Ascending aorta (tissue), 2 donors: ENCODE results near the gene C10orf105. TPM values are rescaled to one million over a fixed set of nuclear protein-coding genes. Genes with fewer than 3 reads are reported as not detected.

ENCODE experiments used
- DNase-seq, 2 donors: peaks; one replicate each; pipeline ENCODE4 v3.0.0-alpha.2; 2019; ENCODE audit warnings: low spot score in 2 of 2
- H3K27ac ChIP-seq, 2 donors: fragments of 200-600 bp; sonication (generic); one replicate each; pipeline ENCODE4 v1.5.1; 2016 to 2017; ENCODE audit warnings: mild to moderate bottlenecking in 1 of 2
- H3K27me3 ChIP-seq: fragments of 200-600 bp; sonication (generic); one replicate; pipeline ENCODE4 v1.5.1; 2017
- H3K36me3 ChIP-seq, 2 donors: fragments of 200-600 bp; sonication (generic); one replicate each; pipeline ENCODE4 v1.5.1; 2016
- H3K4me1 ChIP-seq, 2 donors: fragments of 200-600 bp; sonication (generic); one replicate each; pipeline ENCODE4 v1.5.1; 2016 to 2017; ENCODE audit warnings: mild to moderate bottlenecking in 1 of 2
- H3K4me3 ChIP-seq, 2 donors: fragments of 200-600 bp; sonication (generic); one replicate each; pipeline ENCODE4 v1.5.1; 2016 to 2017; ENCODE audit warnings: mild to moderate bottlenecking in 1 of 2
- H3K9me3 ChIP-seq, 2 donors: fragments of 200-600 bp; sonication (generic); one replicate each; pipeline ENCODE4 v1.5.1; 2016
- intact Hi-C: fragments of 100-400 bp; cut with DNase I; formaldehyde crosslinking; loops from one replicate; pipeline ENCODE4 v1.15.1; 2023
- total RNA-seq: library from RNA; depleted of rRNA; stranded (reverse); fragments of >200 nt; gene quantifications from one replicate; pipeline ENCODE4 v1.1.0, GENCODE V29; 2016
- TF ChIP-seq, protein P1 (sequence below), 3 experiments: fragments of 200-600 bp in 2 of 3; fragments of 450-650 bp in 1 of 3; sonication (generic) in 2 of 3; IDR thresholded peaks; one replicate each; pipeline ENCODE4 v1.5.1; 2016 to 2019; ENCODE audit warnings: antibody characterized with exemption in 3 of 3, mild to moderate bottlenecking in 1 of 3, moderate library complexity in 1 of 3

C10orf105 gene
- total RNA-seq, 1 donor from 2014 or later, result not detected

GRCh38 chr10:71708897-71709882 is 10.4 kb downstream of the C10orf105 start:
- intact Hi-C loops, result loop anchor here (1.0 kb wide), 1 partner anchor 325 kb away; no protein-coding TSS in a partner anchor
- peaks cover 13 to 16% of the 10 kb centered on the region in 2 donors for H3K4me1 ChIP-seq

DNA sequence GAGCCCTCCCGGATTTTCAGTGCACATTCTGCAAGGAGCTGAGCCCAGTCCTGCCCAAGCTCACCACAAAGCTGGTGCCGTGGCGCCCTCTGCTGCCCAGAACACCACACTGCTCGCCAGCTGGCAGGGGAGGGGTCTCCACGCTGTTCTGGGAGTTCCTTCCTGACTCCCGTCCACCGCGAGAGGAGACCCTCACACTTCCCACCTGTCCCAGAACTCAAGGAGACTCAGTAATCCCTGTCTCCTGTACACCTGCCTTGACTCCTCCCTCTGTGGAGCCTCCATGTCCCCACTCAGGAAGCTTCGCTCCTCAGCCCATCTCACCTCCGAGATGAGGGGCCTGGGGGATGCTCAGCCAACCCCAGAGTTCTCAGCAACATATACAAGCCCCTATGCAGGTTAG is 11.3 kb downstream of the C10orf105 start:
- no peaks in the 10 kb centered on the region for H3K36me3 ChIP-seq
- H3K27me3 ChIP-seq, result no peaks in the 10 kb centered on the region
- no peak overlapping the region for H3K27ac ChIP-seq
- intact Hi-C loops, result loop anchor here (1.0 kb wide), 1 partner anchor 324 kb away; no protein-coding TSS in a partner anchor
- peak in 1 of 2 donors; percentile 74 for DNase-seq
- H3K4me3 ChIP-seq, result no peak overlapping the region
- no peaks in the 10 kb centered on the region for H3K9me3 ChIP-seq
- TF ChIP-seq, protein P1, sequence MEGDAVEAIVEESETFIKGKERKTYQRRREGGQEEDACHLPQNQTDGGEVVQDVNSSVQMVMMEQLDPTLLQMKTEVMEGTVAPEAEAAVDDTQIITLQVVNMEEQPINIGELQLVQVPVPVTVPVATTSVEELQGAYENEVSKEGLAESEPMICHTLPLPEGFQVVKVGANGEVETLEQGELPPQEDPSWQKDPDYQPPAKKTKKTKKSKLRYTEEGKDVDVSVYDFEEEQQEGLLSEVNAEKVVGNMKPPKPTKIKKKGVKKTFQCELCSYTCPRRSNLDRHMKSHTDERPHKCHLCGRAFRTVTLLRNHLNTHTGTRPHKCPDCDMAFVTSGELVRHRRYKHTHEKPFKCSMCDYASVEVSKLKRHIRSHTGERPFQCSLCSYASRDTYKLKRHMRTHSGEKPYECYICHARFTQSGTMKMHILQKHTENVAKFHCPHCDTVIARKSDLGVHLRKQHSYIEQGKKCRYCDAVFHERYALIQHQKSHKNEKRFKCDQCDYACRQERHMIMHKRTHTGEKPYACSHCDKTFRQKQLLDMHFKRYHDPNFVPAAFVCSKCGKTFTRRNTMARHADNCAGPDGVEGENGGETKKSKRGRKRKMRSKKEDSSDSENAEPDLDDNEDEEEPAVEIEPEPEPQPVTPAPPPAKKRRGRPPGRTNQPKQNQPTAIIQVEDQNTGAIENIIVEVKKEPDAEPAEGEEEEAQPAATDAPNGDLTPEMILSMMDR (IDR thresholded peaks at IDR 0.05), result peak; percentile 65 to 70 (median 69)
- peaks cover 6 to 7% of the 10 kb centered on the region in 2 donors for H3K4me1 ChIP-seq

More at GRCh38 chr10:71708897-71709882, 10.4 kb downstream of the C10orf105 start:
- Histone ChIP-seq H3K4me3 (no peak overlapping the region), H3K36me3 (no peaks in the 10 kb centered on the region), H3K27ac (no peak overlapping the region), H3K9me3 (no peaks in the 10 kb centered on the region), H3K27me3 (no peaks in the 10 kb centered on the region)
- no peak for DNase-seq
- TF ChIP-seq, protein P1 (IDR thresholded peaks at IDR 0.05), result no peak

DNA sequence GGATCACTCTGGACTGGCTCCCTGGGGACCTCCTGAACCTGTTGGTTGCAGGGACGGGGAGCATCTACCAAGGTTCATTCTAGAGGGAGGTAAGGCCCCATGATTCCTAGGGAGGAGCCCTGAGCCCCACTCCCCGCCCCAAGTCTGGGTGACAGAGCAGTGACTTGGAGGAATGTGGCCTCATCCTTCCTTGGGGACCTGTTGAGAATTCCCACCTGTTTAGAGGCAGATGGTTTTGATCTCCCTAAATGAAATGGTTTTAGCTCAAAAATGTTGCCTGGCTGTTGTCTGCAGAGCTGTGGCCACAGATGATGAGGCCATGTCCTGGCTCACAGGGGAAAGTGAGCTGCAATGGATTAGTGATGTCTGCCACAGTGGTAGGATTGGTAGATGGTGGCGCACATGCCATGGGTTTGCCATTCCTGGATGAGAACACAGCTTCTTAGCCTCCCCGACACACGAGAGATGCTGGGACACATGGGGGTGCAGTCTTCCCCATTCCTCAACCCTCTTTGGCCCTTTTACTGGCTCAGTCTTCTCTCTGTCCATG is 12.3 kb downstream of the C10orf105 start:
- H3K4me3 ChIP-seq, result no peak overlapping the region
- intact Hi-C loops, result no loop called here
- H3K27ac ChIP-seq, result no peak overlapping the region
- no peak for DNase-seq
- no peaks in the 10 kb centered on the region for H3K4me1 ChIP-seq
- TF ChIP-seq, protein P1 (IDR thresholded peaks at IDR 0.05), result no peak
- H3K27me3 ChIP-seq, result no peaks in the 10 kb centered on the region
- H3K9me3 ChIP-seq, result no peaks in the 10 kb centered on the region
- no peaks in the 10 kb centered on the region for H3K36me3 ChIP-seq

DNA sequence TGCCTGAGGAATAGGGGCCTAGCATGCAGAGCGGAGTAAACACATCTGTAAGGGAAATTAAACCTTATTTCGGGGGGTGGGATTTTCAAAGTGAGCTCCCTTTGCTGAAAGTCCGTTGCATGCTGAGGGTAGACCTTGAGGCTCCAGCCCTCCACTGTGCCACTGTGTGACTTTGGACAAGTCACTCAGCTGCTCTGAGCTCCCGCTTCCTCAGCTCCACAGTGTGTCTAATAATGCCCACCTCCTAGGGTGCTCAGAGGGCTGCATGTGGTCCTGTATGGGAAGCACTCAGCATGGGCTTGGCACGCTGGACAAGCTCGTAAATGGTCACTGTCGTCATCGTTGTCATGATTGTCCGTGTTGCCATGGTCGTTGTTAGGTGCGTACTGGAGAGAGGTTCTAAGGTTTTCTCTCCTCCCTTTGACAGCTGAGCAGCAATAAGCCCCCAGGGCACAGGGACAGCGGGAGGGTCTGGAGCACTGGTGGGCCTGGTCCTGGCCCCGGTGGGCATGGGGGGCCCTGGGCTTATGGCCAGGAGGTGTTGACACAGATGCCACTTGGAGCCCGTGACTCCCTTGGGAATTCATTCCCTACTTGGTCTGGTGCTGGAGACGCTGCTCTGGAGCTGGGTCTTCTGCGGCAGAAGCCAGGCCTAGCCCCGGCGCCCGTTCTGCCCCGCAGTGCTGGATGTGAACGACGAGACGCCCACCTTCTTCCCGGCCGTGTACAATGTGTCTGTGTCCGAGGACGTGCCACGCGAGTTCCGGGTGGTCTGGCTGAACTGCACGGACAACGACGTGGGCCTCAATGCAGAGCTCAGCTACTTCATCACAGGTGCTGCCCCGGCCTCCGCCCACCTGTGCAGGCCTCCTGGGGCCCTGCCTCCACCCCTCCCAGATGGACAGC is 13.1 kb downstream of the C10orf105 start:
- TF ChIP-seq, protein P1 (IDR thresholded peaks at IDR 0.05), result no peak
- H3K27me3 ChIP-seq, result no peaks in the 10 kb centered on the region
- DNase-seq, result no peak
- intact Hi-C loops, result no loop called here
- no peaks in the 10 kb centered on the region for H3K4me1 ChIP-seq
- no peaks in the 10 kb centered on the region for H3K9me3 ChIP-seq
- no peak overlapping the region for H3K27ac ChIP-seq
- no peaks in the 10 kb centered on the region for H3K36me3 ChIP-seq
- no peak overlapping the region for H3K4me3 ChIP-seq

GRCh38 chr10:71705582-71705981 is 14.0 kb downstream of the C10orf105 start:
- intact Hi-C loops, result no loop called here
- no peaks in the 10 kb centered on the region for H3K9me3 ChIP-seq
- H3K4me3 ChIP-seq, result no peak overlapping the region
- H3K27me3 ChIP-seq, result no peaks in the 10 kb centered on the region
- TF ChIP-seq, protein P1 (IDR thresholded peaks at IDR 0.05), result no peak
- no peaks in the 10 kb centered on the region for H3K4me1 ChIP-seq
- no peaks in the 10 kb centered on the region for H3K36me3 ChIP-seq
- H3K27ac ChIP-seq, result no peak overlapping the region
- no peak for DNase-seq
